Measurements from ENCODE around the gene STH.

STH gene

GRCh38 chr17:45968732-45969131, 30.3 kb upstream of the STH start:
- DNase-seq (ENCODE audit: low read depth) = no peak

- DNase-seq (ENCODE audit: low read depth) = no peak
These were observed 29.3 kb upstream of the STH start for GRCh38 chr17:45969726-45970125.

- DNase-seq (ENCODE audit: low read depth) = no peak
These were observed 28.4 kb upstream of the STH start for GRCh38 chr17:45970659-45971058.

- DNase-seq (ENCODE audit: low read depth) = no peak
These were observed 27.3 kb upstream of the STH start for GRCh38 chr17:45971698-45972141.

GRCh38 chr17:45972531-45972930, 26.5 kb upstream of the STH start:
- DNase-seq (ENCODE audit: low read depth) = no peak

- no peak for DNase-seq (ENCODE audit: low read depth)
These were observed 25.8 kb upstream of the STH start for GRCh38 chr17:45973099-45973780.

- no peak for DNase-seq (ENCODE audit: low read depth)
These were observed 24.8 kb upstream of the STH start for GRCh38 chr17:45973946-45974859.

- DNase-seq (ENCODE audit: low read depth) = no peak
These were observed 24.0 kb upstream of the STH start for GRCh38 chr17:45974916-45975630.

GRCh38 chr17:45975640-45976295, 23.3 kb upstream of the STH start:
- DNase-seq (ENCODE audit: low read depth) = no peak

- no peak for DNase-seq (ENCODE audit: low read depth)
These were observed 22.7 kb upstream of the STH start for GRCh38 chr17:45976391-45976754.

GRCh38 chr17:45976755-45977505, 22.1 kb upstream of the STH start:
- DNase-seq (ENCODE audit: low read depth) = no peak

- no peak for DNase-seq (ENCODE audit: low read depth)
These were observed 21.6 kb upstream of the STH start for GRCh38 chr17:45977506-45977824.

GRCh38 chr17:45977976-45978626, 20.9 kb upstream of the STH start:
- no peak for DNase-seq (ENCODE audit: low read depth)

GRCh38 chr17:45979137-45979536, 19.9 kb upstream of the STH start:
- no peak for DNase-seq (ENCODE audit: low read depth)

- no peak for DNase-seq (ENCODE audit: low read depth)
These were observed 18.2 kb upstream of the STH start for GRCh38 chr17:45980855-45981254.

GRCh38 chr17:45981306-45981705, 17.7 kb upstream of the STH start:
- no peak for DNase-seq (ENCODE audit: low read depth)

- no peak for DNase-seq (ENCODE audit: low read depth)
These were observed 16.0 kb upstream of the STH start for GRCh38 chr17:45982791-45983613.

- no peak for DNase-seq (ENCODE audit: low read depth)
These were observed 15.3 kb upstream of the STH start for GRCh38 chr17:45983614-45984310.

- DNase-seq (ENCODE audit: low read depth) = no peak
These were observed 14.7 kb upstream of the STH start for GRCh38 chr17:45984368-45984767.

GRCh38 chr17:45985447-45985846, 13.6 kb upstream of the STH start:
- no peak for DNase-seq (ENCODE audit: low read depth)

Measured in stimulated activated CD8-positive, alpha-beta memory T cell treated with anti-CD3 and anti-CD28 coated beads, Interleukin-7, amount 100 ng/mL, for 24 hours (primary cell).